Activated T-cell treated with anti-CD3 and anti-CD28 coated beads, Interleukin-2, amount 50 U/mL, for 72 hours (primary cell): ENCODE data around the gene CDX1. TPM values are rescaled to one million over a fixed set of nuclear protein-coding genes. Genes with fewer than 3 reads are reported as not detected.

ENCODE experiments used
- ATAC-seq, 2 donors: fragments of 150-1000 bp; cut with Tn5 transposase; replicated peaks in 1 of 2; 2 replicates each; pipeline ENCODE4 v1.10.0; 2021; ENCODE audit warnings: moderate library complexity in 2 of 2, mild to moderate bottlenecking in 1 of 2
- DNase-seq, 2 donors: peaks; one replicate each; pipeline ENCODE4 v3.0.0; 2021 to 2022; ENCODE audit warnings: mixed read lengths in 1 of 2
- H3K27ac Mint-ChIP-seq: one replicate; pipeline ENCODE4 v1.8.0; 2022; ENCODE audit warnings: mild to moderate bottlenecking, moderate library complexity, mixed read lengths
- H3K27me3 Mint-ChIP-seq: one replicate; pipeline ENCODE4 v1.8.0; 2022; ENCODE audit warnings: low read depth, mixed read lengths
- H3K36me3 Mint-ChIP-seq, 2 donors: one replicate each; pipeline ENCODE4 v1.8.0; 2022; ENCODE audit warnings: mixed read lengths in 2 of 2, mild to moderate bottlenecking in 1 of 2; ENCODE audit not compliant: insufficient read depth in 2 of 2
- H3K4me1 Mint-ChIP-seq: one replicate; pipeline ENCODE4 v1.8.0; 2022; ENCODE audit warnings: low read depth, mixed read lengths
- H3K4me3 Mint-ChIP-seq, 2 donors: one replicate each; pipeline ENCODE4 v1.8.0; 2022; ENCODE audit warnings: mild to moderate bottlenecking in 2 of 2, mixed read lengths in 2 of 2, moderate library complexity in 2 of 2
- H3K9me3 Mint-ChIP-seq, 2 donors: one replicate each; pipeline ENCODE4 v1.8.0; 2022; ENCODE audit warnings: mixed read lengths in 2 of 2
- total RNA-seq, 2 donors: library from RNA; stranded (reverse); gene quantifications; one replicate each; pipeline ENCODE4 v1.2.3, GENCODE V29; 2022

Gene CDX1
- not detected for total RNA-seq

DNA sequence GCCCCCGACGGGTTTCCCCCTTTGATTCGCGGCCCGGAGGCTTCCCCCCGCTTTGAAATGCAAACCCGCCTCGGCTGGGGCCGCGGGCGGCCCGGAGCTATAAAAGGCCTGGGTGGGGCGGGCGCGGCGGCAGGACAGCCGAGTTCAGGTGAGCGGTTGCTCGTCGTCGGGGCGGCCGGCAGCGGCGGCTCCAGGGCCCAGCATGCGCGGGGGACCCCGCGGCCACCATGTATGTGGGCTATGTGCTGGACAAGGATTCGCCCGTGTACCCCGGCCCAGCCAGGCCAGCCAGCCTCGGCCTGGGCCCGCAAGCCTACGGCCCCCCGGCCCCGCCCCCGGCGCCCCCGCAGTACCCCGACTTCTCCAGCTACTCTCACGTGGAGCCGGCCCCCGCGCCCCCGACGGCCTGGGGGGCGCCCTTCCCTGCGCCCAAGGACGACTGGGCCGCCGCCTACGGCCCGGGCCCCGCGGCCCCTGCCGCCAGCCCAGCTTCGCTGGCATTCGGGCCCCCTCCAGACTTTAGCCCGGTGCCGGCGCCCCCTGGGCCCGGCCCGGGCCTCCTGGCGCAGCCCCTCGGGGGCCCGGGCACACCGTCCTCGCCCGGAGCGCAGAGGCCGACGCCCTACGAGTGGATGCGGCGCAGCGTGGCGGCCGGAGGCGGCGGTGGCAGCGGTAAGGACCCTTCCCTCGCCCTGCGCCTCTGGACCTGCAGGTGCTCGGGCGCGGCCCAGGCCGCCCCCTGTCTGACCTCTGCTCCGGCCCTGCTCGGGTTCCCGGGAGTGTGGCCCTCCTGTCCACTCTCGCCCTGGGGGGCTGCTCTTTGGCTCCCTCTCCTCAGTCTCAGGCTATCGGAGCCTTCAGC, at the start of gene CDX1:
Gene CDX1, plus strand, starts transcription at position 129 of the 862 bp plus-strand sequence. Its CDS starts 99 bp downstream, at position 228.
- DNase-seq: no peak
- peaks cover 67% of the 10 kb centered on the region for H3K27me3 Mint-ChIP-seq
- H3K9me3 Mint-ChIP-seq: no peaks in the 10 kb centered on the region
- no peaks in the 10 kb centered on the region for H3K4me1 Mint-ChIP-seq
- H3K4me3 Mint-ChIP-seq: peak within 1 kb of the TSS in 1 of 2 donors; percentile 19
- no peak for ATAC-seq
- H3K36me3 Mint-ChIP-seq: no peaks in the 10 kb centered on the region
- H3K27ac Mint-ChIP-seq: no peak within 1 kb of the TSS

DNA sequence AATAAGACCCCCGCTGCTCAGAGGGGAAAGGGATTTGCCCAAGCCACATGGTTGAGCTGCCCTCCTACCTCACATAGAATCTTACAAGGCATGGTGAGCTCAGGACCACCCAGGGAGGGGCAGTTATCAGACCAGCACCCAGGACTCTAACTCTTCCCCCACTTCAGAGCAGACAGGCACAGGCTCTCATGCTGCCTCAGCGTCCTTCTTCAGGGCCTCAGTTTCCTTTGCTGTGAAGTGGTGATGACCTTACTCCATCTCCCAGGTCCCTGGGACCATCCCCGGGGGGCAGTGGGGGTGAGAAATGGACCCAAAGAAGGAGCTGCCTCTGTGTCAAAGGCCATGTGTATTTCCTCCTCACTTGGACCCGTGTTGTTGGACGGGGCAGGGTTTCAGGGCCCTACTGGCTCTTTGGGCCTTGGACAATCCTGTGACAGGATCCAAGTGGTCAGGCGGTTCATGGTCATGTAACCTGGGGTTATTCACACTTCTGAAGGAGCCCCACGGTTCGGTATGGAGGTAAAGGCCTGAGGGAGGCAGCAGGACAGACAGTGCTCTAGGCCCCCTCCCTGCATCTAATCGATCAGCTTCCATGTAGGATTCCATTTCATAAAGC, 48.5 kb upstream of the CDX1 start:
- H3K27me3 Mint-ChIP-seq: no peaks in the 10 kb centered on the region
- H3K4me3 Mint-ChIP-seq: no peak overlapping the region
- ATAC-seq: no peak
- H3K27ac Mint-ChIP-seq: no peak overlapping the region
- H3K4me1 Mint-ChIP-seq: no peaks in the 10 kb centered on the region
- H3K36me3 Mint-ChIP-seq: no peaks in the 10 kb centered on the region
- no peaks in the 10 kb centered on the region for H3K9me3 Mint-ChIP-seq
- DNase-seq: no peak

DNA sequence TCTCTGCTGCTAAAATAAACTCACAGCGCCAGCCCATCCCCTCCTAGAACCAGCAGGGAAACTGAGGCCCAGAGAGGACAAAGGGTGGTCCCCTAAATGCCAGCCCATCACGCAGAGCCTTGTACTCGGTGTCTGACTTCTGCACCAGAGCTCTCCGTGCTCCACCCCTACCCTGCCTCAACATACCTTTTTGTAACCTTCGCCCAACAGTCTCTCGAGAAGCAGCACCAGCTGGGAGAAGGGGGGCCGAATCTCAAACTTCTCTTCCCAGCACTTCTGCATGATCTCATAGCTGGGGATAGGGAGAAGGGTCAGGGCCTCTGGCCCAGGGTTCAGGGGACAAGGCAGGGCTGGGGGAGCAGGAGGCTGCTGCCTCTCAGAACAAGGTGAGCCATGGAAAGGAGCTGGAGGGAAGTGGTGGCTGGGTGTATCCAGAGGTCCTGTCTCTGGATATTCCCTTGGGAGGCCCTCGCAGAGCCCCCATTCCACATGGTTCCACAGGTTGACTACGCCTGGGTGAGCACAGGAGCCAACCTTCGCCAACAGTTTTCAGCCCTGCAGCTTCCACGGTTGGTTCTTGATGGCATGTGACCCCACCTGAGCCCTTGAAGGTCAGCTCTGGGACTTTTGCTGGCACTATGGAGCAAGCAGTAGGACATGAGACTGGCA, 47.9 kb upstream of the CDX1 start:
- H3K9me3 Mint-ChIP-seq: no peaks in the 10 kb centered on the region

DNA sequence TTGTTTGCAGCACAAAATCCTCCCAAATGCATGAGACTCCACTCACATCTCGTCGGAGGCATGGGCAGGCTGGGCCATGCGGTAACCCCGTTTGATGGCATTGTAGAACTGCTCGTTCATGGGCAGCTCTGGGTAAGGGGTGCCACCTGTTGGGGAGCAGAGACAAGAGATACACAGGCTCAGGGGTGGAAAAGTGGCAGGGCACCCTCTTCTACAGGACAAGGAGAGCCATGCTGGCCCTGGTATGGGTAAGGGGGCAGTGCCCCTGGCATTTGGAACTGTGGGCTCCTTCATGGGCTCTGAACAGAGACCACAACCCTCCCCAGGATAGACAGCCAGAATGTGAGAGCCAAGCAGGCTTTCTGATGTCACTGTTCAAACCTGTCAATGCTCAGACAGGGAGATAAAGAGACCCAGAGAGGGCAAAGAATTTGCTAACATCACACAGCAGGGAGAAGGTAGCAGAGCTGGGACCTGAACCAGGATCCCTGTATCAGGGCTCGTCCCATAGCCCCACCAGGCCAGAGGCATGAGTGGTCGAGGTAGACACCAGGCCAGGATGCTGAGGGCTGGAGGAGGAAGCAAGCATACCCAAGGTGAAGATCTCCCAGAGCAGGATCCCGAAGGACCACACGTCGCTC, 47.0 kb upstream of the CDX1 start:
- DNase-seq (no peak), ATAC-seq (peak in 1 of 2 donors; percentile 34)
- H3K36me3 Mint-ChIP-seq: no peaks in the 10 kb centered on the region
- H3K4me3 Mint-ChIP-seq: no peak overlapping the region
- no peak overlapping the region for H3K27ac Mint-ChIP-seq
- no peaks in the 10 kb centered on the region for H3K27me3 Mint-ChIP-seq
- no peaks in the 10 kb centered on the region for H3K4me1 Mint-ChIP-seq
- no peaks in the 10 kb centered on the region for H3K9me3 Mint-ChIP-seq

More for the DNA sequence above, 47.9 kb upstream of the CDX1 start:
- H3K4me1 Mint-ChIP-seq: no peaks in the 10 kb centered on the region
- H3K36me3 Mint-ChIP-seq: no peaks in the 10 kb centered on the region
- no peaks in the 10 kb centered on the region for H3K27me3 Mint-ChIP-seq
- no peak for ATAC-seq
- no peak overlapping the region for H3K4me3 Mint-ChIP-seq
- no peak overlapping the region for H3K27ac Mint-ChIP-seq
- no peak for DNase-seq

GRCh38 chr5:150120062-150120441, 46.5 kb upstream of the CDX1 start:
- H3K4me3 Mint-ChIP-seq: no peak overlapping the region
- H3K36me3 Mint-ChIP-seq: no peaks in the 10 kb centered on the region

GRCh38 chr5:150120617-150121447, 45.7 kb upstream of the CDX1 start:
- DNase-seq (no peak), ATAC-seq (no peak)
- Mint-ChIP-seq H3K9me3 (no peaks in the 10 kb centered on the region), H3K36me3 (no peaks in the 10 kb centered on the region), H3K4me1 (no peaks in the 10 kb centered on the region), H3K4me3 (no peak overlapping the region), H3K27me3 (no peaks in the 10 kb centered on the region), H3K27ac (no peak overlapping the region)

More at GRCh38 chr5:150120062-150120441, 46.5 kb upstream of the CDX1 start:
- H3K27me3 Mint-ChIP-seq: no peaks in the 10 kb centered on the region
- no peaks in the 10 kb centered on the region for H3K4me1 Mint-ChIP-seq
- DNase-seq: no peak
- H3K9me3 Mint-ChIP-seq: no peaks in the 10 kb centered on the region
- no peak for ATAC-seq
- H3K27ac Mint-ChIP-seq: no peak overlapping the region

GRCh38 chr5:150121448-150122157, 45.0 kb upstream of the CDX1 start:
- no peaks in the 10 kb centered on the region for H3K36me3 Mint-ChIP-seq
- no peak for ATAC-seq

DNA sequence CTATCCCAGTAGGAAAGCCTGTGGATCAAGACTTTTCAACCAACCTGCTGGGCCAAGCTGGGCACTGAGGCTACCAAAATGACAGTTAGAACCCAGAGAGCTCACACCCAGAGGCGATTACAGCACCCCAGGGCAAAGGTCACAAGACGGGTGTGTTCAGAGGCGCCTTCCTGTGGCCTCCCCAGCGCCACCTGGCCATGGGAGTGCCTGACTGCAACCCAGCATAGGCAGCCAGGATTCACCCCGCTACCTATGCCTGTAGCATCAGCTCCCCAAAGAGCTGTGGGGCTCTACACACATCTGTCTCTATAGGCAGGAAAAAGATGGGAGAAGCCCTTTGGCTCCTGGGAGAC, 44.4 kb upstream of the CDX1 start:
- peak; percentile 40 to 55 for DNase-seq
- Mint-ChIP-seq H3K4me3 (no peak overlapping the region), H3K36me3 (no peaks in the 10 kb centered on the region), H3K27me3 (no peaks in the 10 kb centered on the region), H3K9me3 (no peaks in the 10 kb centered on the region), H3K4me1 (no peaks in the 10 kb centered on the region), H3K27ac (no peak overlapping the region)
- ATAC-seq: peak; percentile 71 to 80

More at GRCh38 chr5:150121448-150122157, 45.0 kb upstream of the CDX1 start:
- H3K4me3 Mint-ChIP-seq: no peak overlapping the region
- H3K27me3 Mint-ChIP-seq: no peaks in the 10 kb centered on the region
- DNase-seq: no peak
- H3K9me3 Mint-ChIP-seq: no peaks in the 10 kb centered on the region
- no peaks in the 10 kb centered on the region for H3K4me1 Mint-ChIP-seq
- H3K27ac Mint-ChIP-seq: no peak overlapping the region

- Mint-ChIP-seq H3K4me3 (no peak overlapping the region), H3K9me3 (no peaks in the 10 kb centered on the region), H3K4me1 (no peaks in the 10 kb centered on the region), H3K27me3 (no peaks in the 10 kb centered on the region), H3K36me3 (no peaks in the 10 kb centered on the region), H3K27ac (no peak overlapping the region)
- DNase-seq: no peak
- no peak for ATAC-seq
These were observed 43.8 kb upstream of the CDX1 start for GRCh38 chr5:150122536-150123481.

DNA sequence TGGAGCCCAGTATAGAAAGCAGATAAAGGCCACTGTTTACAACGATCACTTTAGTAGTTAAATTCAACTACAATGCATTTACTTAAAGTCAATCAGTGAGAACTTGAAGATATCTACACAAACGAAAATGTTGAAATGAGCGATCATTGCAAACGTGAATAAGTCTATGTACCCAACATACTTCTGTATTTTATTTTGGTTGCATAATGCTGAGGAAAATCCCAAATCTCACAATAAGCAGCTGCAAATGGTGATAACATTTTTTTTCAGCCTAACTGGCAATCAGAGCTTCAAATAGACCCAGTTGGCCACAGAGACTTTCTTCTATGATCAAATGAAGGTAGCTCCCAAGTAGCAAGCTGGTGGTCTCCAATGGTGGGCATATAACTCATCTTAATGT, 43.0 kb upstream of the CDX1 start:
- no peak overlapping the region for H3K4me3 Mint-ChIP-seq
- ATAC-seq (no peak), DNase-seq (no peak)
- no peaks in the 10 kb centered on the region for H3K4me1 Mint-ChIP-seq
- no peaks in the 10 kb centered on the region for H3K27me3 Mint-ChIP-seq
- H3K27ac Mint-ChIP-seq: no peak overlapping the region
- H3K36me3 Mint-ChIP-seq: no peaks in the 10 kb centered on the region
- no peaks in the 10 kb centered on the region for H3K9me3 Mint-ChIP-seq

- DNase-seq (no peak), ATAC-seq (no peak)
- H3K4me1 Mint-ChIP-seq: no peaks in the 10 kb centered on the region
- H3K4me3 Mint-ChIP-seq: no peak overlapping the region
- no peak overlapping the region for H3K27ac Mint-ChIP-seq
- no peaks in the 10 kb centered on the region for H3K9me3 Mint-ChIP-seq
- no peaks in the 10 kb centered on the region for H3K36me3 Mint-ChIP-seq
- H3K27me3 Mint-ChIP-seq: no peaks in the 10 kb centered on the region
These were observed 42.4 kb upstream of the CDX1 start for GRCh38 chr5:150124111-150124557.
